Endodermal cell (in vitro differentiated cells): ENCODE measurements around the gene BMF. TPM values are rescaled to one million over a fixed set of nuclear protein-coding genes. Genes with fewer than 3 reads are reported as not detected.
"Not testable (repeated sequence)": the region's sequence is repeated elsewhere in the genome, so short reads cannot be mapped to it uniquely, and the experiment has no call there.

Experiments used
- DNase-seq: peaks from one replicate; pipeline ENCODE4 v3.0.0-alpha.2; 2017
- H3K27ac ChIP-seq: 2 replicates; pipeline ENCODE4 v1.5.1; 2013; ENCODE audit warnings: mild to moderate bottlenecking, low read depth, low read length, moderate library complexity
- H3K27me3 ChIP-seq: 2 replicates; pipeline ENCODE4 v1.6.1; 2013; ENCODE audit warnings: mild to moderate bottlenecking, low read length, moderate library complexity; ENCODE audit not compliant: insufficient read depth, control insufficient read depth, poor library complexity, severe bottlenecking
- H3K36me3 ChIP-seq: 2 replicates; pipeline ENCODE4 v1.7.0; 2013; ENCODE audit warnings: mild to moderate bottlenecking, low read length, moderate library complexity; ENCODE audit not compliant: control insufficient read depth, insufficient read depth
- H3K4me1 ChIP-seq: one replicate; pipeline ENCODE4 v1.7.0; 2013; ENCODE audit warnings: low read length; ENCODE audit not compliant: control insufficient read depth, insufficient read depth
- H3K4me3 ChIP-seq: 2 replicates; pipeline ENCODE4 v1.5.1; 2013; ENCODE audit warnings: mild to moderate bottlenecking, low read length, moderate library complexity
- H3K9ac ChIP-seq: 2 replicates; pipeline ENCODE4 v1.6.1; 2013; ENCODE audit warnings: mild to moderate bottlenecking, low read length, moderate library complexity; ENCODE audit not compliant: poor library complexity, severe bottlenecking; ENCODE audit errors: extremely low read depth
- H3K9me3 ChIP-seq: 2 replicates; pipeline ENCODE4 v1.6.1; 2013; ENCODE audit warnings: mild to moderate bottlenecking, low read length, moderate library complexity; ENCODE audit not compliant: control insufficient read depth
- H3K27ac Mint-ChIP-seq: 2 replicates; pipeline ENCODE4 v1.8.0; 2020; ENCODE audit warnings: mixed read lengths
- H3K27me3 Mint-ChIP-seq: 2 replicates; pipeline ENCODE4 v1.8.0; 2021; ENCODE audit warnings: mild to moderate bottlenecking, mixed read lengths; ENCODE audit not compliant: insufficient read depth
- H3K36me3 Mint-ChIP-seq: 2 replicates; pipeline ENCODE4 v1.8.0; 2020; ENCODE audit warnings: low read depth, mixed read lengths
- H3K4me1 Mint-ChIP-seq: 2 replicates; pipeline ENCODE4 v1.8.0; 2020; ENCODE audit warnings: mixed read lengths
- H3K4me3 Mint-ChIP-seq: 2 replicates; pipeline ENCODE4 v1.8.0; 2020; ENCODE audit warnings: mild to moderate bottlenecking, moderate library complexity, mixed read lengths
- H3K9me3 Mint-ChIP-seq: 2 replicates; pipeline ENCODE4 v1.8.0; 2020; ENCODE audit warnings: mild to moderate bottlenecking, mixed read lengths
- CTCF ChIP-seq: fragments of 200-600 bp; sonication (generic); conservative IDR thresholded peaks from 2 replicates; pipeline ENCODE4 v1.5.0; 2021; ENCODE audit warnings: antibody characterized with exemption, mild to moderate bottlenecking
- WGBS, 2 experiments: methylation state at CpG; one replicate each; pipeline versions ENCODE4 v1.1.5 to v1.1.7; 2013; ENCODE audit warnings: missing lambda C conversion rate in 2 of 2, mixed read lengths in 1 of 2; ENCODE audit not compliant: insufficient coverage in 1 of 2, insufficient read length in 1 of 2; 5-methylcytosine and 5-hydroxymethylcytosine counted together
- total RNA-seq, 2 donors: library from RNA; stranded (reverse); fragmentation: NEBNext Ultra II Directional in 1 of 2; extraction: Animal tissue kit (Norgen Biotek cat#: 25700) in 1 of 2; gene quantifications; 2 replicates in 1 of 2; 3 replicates in 1 of 2; pipeline ENCODE4 v1.2.1, GENCODE V29; 2021

The BMF gene
- total RNA-seq, 2 donors from 2014 or later: 48.3 to 53.5 TPM

DNA sequence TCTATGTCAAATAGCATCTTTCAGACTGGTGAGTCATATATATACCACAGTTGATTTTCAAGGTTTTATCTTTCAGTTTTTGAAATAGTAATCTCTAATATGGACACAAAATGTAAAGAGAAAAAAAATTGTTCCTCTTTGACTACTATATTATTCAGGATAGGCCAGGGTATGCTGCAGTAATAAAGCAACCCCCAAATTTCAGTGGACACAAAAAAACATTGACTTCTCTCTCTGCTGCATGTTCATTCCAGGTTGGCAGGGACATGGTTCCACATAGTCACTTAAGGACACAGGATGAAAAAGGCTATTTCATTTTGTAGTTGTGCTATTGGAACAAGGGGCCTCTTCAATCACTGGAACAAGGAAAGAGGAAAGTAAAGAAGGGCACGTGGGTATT lies 28.6 kb downstream of the BMF start:
- H3K27ac Mint-ChIP-seq: no peak overlapping the region

GRCh38 chr15:40079456-40079855 lies 29.2 kb downstream of the BMF start:
- H3K36me3 ChIP-seq: no peaks in the 10 kb centered on the region
- peaks cover 3% of the 10 kb centered on the region for H3K4me1 ChIP-seq
- 90 to 93% methylated on average over 5 to 6 of the region's 6 CpGs for WGBS, 2 experiments
- peaks cover 17% of the 10 kb centered on the region for H3K27me3 Mint-ChIP-seq
- no peaks in the 10 kb centered on the region for H3K9me3 Mint-ChIP-seq
- DNase-seq: no peak
- H3K27me3 ChIP-seq: no peaks in the 10 kb centered on the region
- H3K36me3 Mint-ChIP-seq: no peaks in the 10 kb centered on the region
- H3K4me1 Mint-ChIP-seq: peaks cover 15% of the 10 kb centered on the region
- TF ChIP-seq CTCF: no peak
- no peak overlapping the region for H3K4me3 ChIP-seq
- no peaks in the 10 kb centered on the region for H3K9me3 ChIP-seq
- no peak overlapping the region for H3K27ac ChIP-seq
- no peak overlapping the region for H3K9ac ChIP-seq
- no peak overlapping the region for H3K4me3 Mint-ChIP-seq
- H3K27ac Mint-ChIP-seq: no peak overlapping the region

More for the DNA sequence above, 28.6 kb downstream of the BMF start:
- Histone ChIP-seq H3K9ac (no peak overlapping the region), H3K27ac (no peak overlapping the region), H3K4me3 (no peak overlapping the region), H3K9me3 (no peaks in the 10 kb centered on the region), H3K4me1 (peaks cover 3% of the 10 kb centered on the region), H3K27me3 (no peaks in the 10 kb centered on the region), H3K36me3 (no peaks in the 10 kb centered on the region)
- H3K4me3 Mint-ChIP-seq: no peak overlapping the region
- 94 to 100% methylated on average over 1 of the region's 1 CpG for WGBS, 2 experiments
- H3K27me3 Mint-ChIP-seq: peaks cover 19% of the 10 kb centered on the region
- H3K36me3 Mint-ChIP-seq: no peaks in the 10 kb centered on the region
- no peak for TF ChIP-seq CTCF
- no peaks in the 10 kb centered on the region for H3K9me3 Mint-ChIP-seq
- DNase-seq: no peak
- H3K4me1 Mint-ChIP-seq: peaks cover 19% of the 10 kb centered on the region

- TF ChIP-seq CTCF: no peak
- no peak overlapping the region for H3K4me3 ChIP-seq
- H3K4me1 Mint-ChIP-seq: no peaks in the 10 kb centered on the region
- peaks cover 6% of the 10 kb centered on the region for H3K36me3 Mint-ChIP-seq
- WGBS, 2 experiments: 92 to 96% methylated on average over 14 to 18 of the region's 18 CpGs
- no peak for DNase-seq
- H3K4me3 Mint-ChIP-seq: no peak overlapping the region
- H3K27me3 ChIP-seq: no peaks in the 10 kb centered on the region
- peaks cover 2% of the 10 kb centered on the region for H3K27me3 Mint-ChIP-seq
- H3K9me3 Mint-ChIP-seq: peaks cover 5% of the 10 kb centered on the region
- peak overlapping the region; percentile 56 for H3K27ac Mint-ChIP-seq
- H3K4me1 ChIP-seq: no peaks in the 10 kb centered on the region
- H3K9me3 ChIP-seq: no peaks in the 10 kb centered on the region
- no peak overlapping the region for H3K9ac ChIP-seq
- H3K36me3 ChIP-seq: no peaks in the 10 kb centered on the region
- no peak overlapping the region for H3K27ac ChIP-seq
Observed at GRCh38 chr15:40075298-40076044, 33.2 kb downstream of the BMF start.

- not testable (repeated sequence) for H3K27ac Mint-ChIP-seq, H3K4me3 Mint-ChIP-seq
- 80 to 99% methylated on average over 1 to 15 of the region's 27 CpGs for WGBS, 2 experiments
Observed at GRCh38 chr15:40074656-40075055, 34.0 kb downstream of the BMF start.

DNA sequence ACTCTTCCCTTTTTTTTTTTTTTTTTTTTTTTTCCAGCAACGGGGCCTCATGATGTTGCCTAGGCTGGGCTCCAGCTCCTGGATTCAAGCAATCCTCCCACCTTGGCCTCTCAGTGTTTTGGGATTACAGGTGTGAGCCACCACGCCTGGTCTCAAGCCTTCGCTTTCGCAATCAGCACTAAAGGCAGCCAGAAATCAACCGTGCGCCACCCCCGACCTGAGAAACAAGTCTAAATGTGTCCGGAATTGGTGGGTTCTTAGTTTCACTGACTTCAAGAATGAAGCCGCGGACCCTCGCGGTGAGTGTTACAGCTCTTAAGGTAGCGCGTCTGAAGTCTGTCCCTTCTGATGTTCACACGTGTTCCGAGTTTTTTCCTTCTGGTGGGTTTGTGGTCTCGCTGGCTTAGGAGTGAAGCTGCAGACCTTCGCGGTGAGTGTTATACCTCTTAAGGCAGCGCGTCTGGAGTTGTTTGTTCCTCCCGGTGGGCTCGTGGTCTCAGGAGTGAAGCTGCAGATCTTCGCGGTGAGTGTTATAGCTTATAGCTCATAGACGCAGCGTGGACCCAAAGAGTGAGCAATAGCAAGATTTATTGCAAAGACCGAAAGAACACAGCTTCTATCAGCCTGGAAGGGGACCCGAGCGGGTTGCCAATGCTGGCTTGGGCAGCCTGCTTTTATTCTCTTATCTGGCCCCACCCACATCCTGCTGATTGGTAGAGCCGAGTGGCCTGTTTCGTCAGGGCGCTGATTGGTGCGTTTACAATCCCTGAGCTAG lies 34.8 kb downstream of the BMF start:
- 93 to 97% methylated on average over 11 to 30 of the region's 34 CpGs for WGBS, 2 experiments
- H3K27ac Mint-ChIP-seq, H3K36me3 Mint-ChIP-seq, H3K27ac ChIP-seq, H3K27me3 Mint-ChIP-seq, DNase-seq, H3K9ac ChIP-seq, H3K9me3 Mint-ChIP-seq, H3K36me3 ChIP-seq, H3K27me3 ChIP-seq, H3K4me3 Mint-ChIP-seq, H3K9me3 ChIP-seq, H3K4me1 ChIP-seq, H3K4me1 Mint-ChIP-seq, H3K4me3 ChIP-seq: not testable (repeated sequence)

More at GRCh38 chr15:40074656-40075055, 34.0 kb downstream of the BMF start:
- not testable (repeated sequence) for H3K9ac ChIP-seq, H3K27ac ChIP-seq, H3K36me3 Mint-ChIP-seq, H3K27me3 Mint-ChIP-seq, H3K36me3 ChIP-seq, H3K27me3 ChIP-seq, H3K9me3 Mint-ChIP-seq, H3K9me3 ChIP-seq, DNase-seq, H3K4me3 ChIP-seq, H3K4me1 ChIP-seq, H3K4me1 Mint-ChIP-seq
